ENCODE data around the gene SUFU. TPM values are rescaled to one million over a fixed set of nuclear protein-coding genes. Genes with fewer than 3 reads are reported as not detected.

The SUFU gene
- total RNA-seq, 1 experiment from 2014 or later, result 4.0 TPM

- no peak for DNase-seq (ENCODE audit: low read depth)
Observed at GRCh38 chr10:102641402-102641801, 137.6 kb downstream of the SUFU start.

GRCh38 chr10:102641880-102642735, 138.3 kb downstream of the SUFU start:
- DNase-seq (ENCODE audit: low read depth), result peak; percentile 95

- no peak for DNase-seq (ENCODE audit: low read depth)
Observed at GRCh38 chr10:102642736-102643335, 139.1 kb downstream of the SUFU start.

- peak; percentile 76 for DNase-seq (ENCODE audit: low read depth)
Observed at GRCh38 chr10:102643336-102644065, 139.7 kb downstream of the SUFU start.

- peak; percentile 47 for DNase-seq (ENCODE audit: low read depth)
Observed at GRCh38 chr10:102644066-102644645, 140.4 kb downstream of the SUFU start, which contains the start of gene TRIM8. TSS of gene TRIM8 (plus strand) at chr10:102644479. CDS start at chr10:102644618, 139 bp downstream.

- peak; percentile 71 for DNase-seq (ENCODE audit: low read depth)
Observed at GRCh38 chr10:102644646-102645387, 141.0 kb downstream of the SUFU start.

GRCh38 chr10:102645388-102645740, 141.6 kb downstream of the SUFU start:
- no peak for DNase-seq (ENCODE audit: low read depth)

GRCh38 chr10:102645741-102646609, 142.2 kb downstream of the SUFU start:
- peak; percentile 97 for DNase-seq (ENCODE audit: low read depth)

- no peak for DNase-seq (ENCODE audit: low read depth)
Observed at GRCh38 chr10:102646610-102647442, 143.1 kb downstream of the SUFU start.

GRCh38 chr10:102647443-102648268, 143.9 kb downstream of the SUFU start:
- DNase-seq (ENCODE audit: low read depth), result no peak

- no peak for DNase-seq (ENCODE audit: low read depth)
Observed at GRCh38 chr10:102648269-102648888, 144.6 kb downstream of the SUFU start.

- DNase-seq (ENCODE audit: low read depth), result no peak
Observed at GRCh38 chr10:102648889-102649796, 145.4 kb downstream of the SUFU start.

GRCh38 chr10:102649797-102650654, 146.3 kb downstream of the SUFU start:
- DNase-seq (ENCODE audit: low read depth), result no peak

GRCh38 chr10:102650655-102651454, 147.1 kb downstream of the SUFU start:
- DNase-seq (ENCODE audit: low read depth), result no peak

Data from RPMI7951 (cell line).